LHCN-M2 (cell line): ENCODE data around the gene CREB3. TPM values are rescaled to one million over a fixed set of nuclear protein-coding genes. Genes with fewer than 3 reads are reported as not detected.

Source experiments
- DNase-seq: peaks from one replicate; pipeline ENCODE4 v3.0.0-alpha.2; 2012; ENCODE audit warnings: low read depth
- total RNA-seq: library from RNA; depleted of rRNA; stranded (reverse); fragments of >200 nt; gene quantifications from 2 replicates; pipeline ENCODE4 v1.2.3, GENCODE V29; 2014

Gene CREB3
- total RNA-seq, 1 experiment from 2014 or later, result 87.9 TPM

GRCh38 chr9:35748858-35749514 is 16.5 kb downstream of the CREB3 start, which contains the start of the genes GBA2 and RGP1:
Gene GBA2, minus strand, starts transcription at chr9:35749228. Its CDS starts 524 bp downstream, at chr9:35748704.
Gene RGP1, plus strand, starts transcription at chr9:35749287. Its CDS starts 469 bp downstream, at chr9:35749756.
- peak; percentile 66 for DNase-seq

- DNase-seq, result peak; percentile 12
Observed at GRCh38 chr9:35749515-35750255, 17.2 kb downstream of the CREB3 start.

- DNase-seq, result no peak
Observed at GRCh38 chr9:35750256-35750531, 17.7 kb downstream of the CREB3 start.

GRCh38 chr9:35753466-35753865 is 21.0 kb downstream of the CREB3 start:
- no peak for DNase-seq

GRCh38 chr9:35754264-35754663 is 21.8 kb downstream of the CREB3 start, which contains the start of gene MSMP:
Gene MSMP, minus strand, starts transcription at chr9:35754276. Its CDS starts 147 bp downstream, at chr9:35754129.
- DNase-seq, result no peak

- DNase-seq, result no peak
Observed at GRCh38 chr9:35755071-35755470, 22.6 kb downstream of the CREB3 start.

- DNase-seq, result no peak
Observed at GRCh38 chr9:35756275-35757225, 24.1 kb downstream of the CREB3 start.

- no peak for DNase-seq
Observed at GRCh38 chr9:35757226-35757891, 24.9 kb downstream of the CREB3 start.

- DNase-seq, result no peak
Observed at GRCh38 chr9:35757892-35758275, 25.4 kb downstream of the CREB3 start.

- DNase-seq, result no peak
Observed at GRCh38 chr9:35758475-35759050, 26.1 kb downstream of the CREB3 start.

GRCh38 chr9:35759795-35760194 is 27.3 kb downstream of the CREB3 start:
- DNase-seq, result no peak

- DNase-seq, result peak; percentile 58
Observed at GRCh38 chr9:35760651-35761050, 28.2 kb downstream of the CREB3 start.

- DNase-seq, result no peak
Observed at GRCh38 chr9:35763181-35763580, 30.7 kb downstream of the CREB3 start.

- no peak for DNase-seq
Observed at GRCh38 chr9:35763803-35764202, 31.3 kb downstream of the CREB3 start.

- no peak for DNase-seq
Observed at GRCh38 chr9:35766997-35767396, 34.5 kb downstream of the CREB3 start.

GRCh38 chr9:35767458-35767857 is 35.0 kb downstream of the CREB3 start:
- no peak for DNase-seq

- no peak for DNase-seq
Observed at GRCh38 chr9:35769763-35770162, 37.3 kb downstream of the CREB3 start.

- DNase-seq, result no peak
Observed at GRCh38 chr9:35771075-35771433, 38.6 kb downstream of the CREB3 start.

- no peak for DNase-seq
Observed at GRCh38 chr9:35771534-35771933, 39.1 kb downstream of the CREB3 start.

- DNase-seq, result no peak
Observed at GRCh38 chr9:35771943-35772342, 39.5 kb downstream of the CREB3 start.
